K562 (cell line): ENCODE measurements around the gene SPNS1. TPM values are rescaled to one million over a fixed set of nuclear protein-coding genes. Genes with fewer than 3 reads are reported as not detected.
A peak's percentile ranks its signal among the peaks of the same experiment; 100 is the strongest.

Experiments
- CCNT2 ChIP-seq: IDR thresholded peaks from 2 replicates; pipeline ENCODE4 v1.6.1; 2011; ENCODE audit warnings: borderline replicate concordance, low read depth, mild to moderate bottlenecking, moderate library complexity, mixed read lengths, low read length; ENCODE audit not compliant: insufficient read length; ENCODE audit errors: extremely low read depth
- ESRRA ChIP-seq: fragments of 450-650 bp; IDR thresholded peaks from 2 replicates; pipeline ENCODE4 v1.6.1; 2014; ENCODE audit warnings: low read depth, mild to moderate bottlenecking, moderate library complexity, borderline replicate concordance
- FOXP1 ChIP-seq: sonication (generic); formaldehyde crosslinking; IDR thresholded peaks from 2 replicates; pipeline ENCODE4 v1.8.0; 2022; ENCODE audit warnings: mild to moderate bottlenecking, missing genetic modification reagents
- GTF2E2 ChIP-seq: fragments of 200-800 bp; sonication (Bioruptor generic); IDR thresholded peaks from 2 replicates; pipeline ENCODE4 v1.6.1; 2016; ENCODE audit warnings: missing genetic modification characterization, missing compliant biosample characterization
- HCFC1 ChIP-seq: IDR thresholded peaks from 2 replicates; pipeline ENCODE4 v1.6.1; 2012; ENCODE audit warnings: low read depth, low read length, improper control_type of control experiment
- HDAC1 ChIP-seq, 2 experiments: fragments of 450-650 bp; IDR thresholded peaks; 2 replicates each; pipeline ENCODE4 v1.6.1; 2016 to 2017; ENCODE audit warnings: inconsistent platforms in 1 of 2, mild to moderate bottlenecking in 1 of 2, moderate library complexity in 1 of 2
- HDAC2 ChIP-seq: fragments of 450-650 bp; IDR thresholded peaks from 2 replicates; pipeline ENCODE4 v1.6.1; 2016; ENCODE audit warnings: mild to moderate bottlenecking
- HMGN3 ChIP-seq: IDR thresholded peaks from 2 replicates; pipeline ENCODE4 v1.6.1; 2011; ENCODE audit warnings: borderline replicate concordance, low read depth, mild to moderate bottlenecking, mixed read lengths, low read length; ENCODE audit not compliant: insufficient read length; ENCODE audit errors: extremely low read depth
- PCBP1 ChIP-seq: fragments of 200-400 bp; formaldehyde crosslinking; IDR thresholded peaks from 2 replicates; pipeline ENCODE4 v1.6.1; 2018; ENCODE audit warnings: mild to moderate bottlenecking, low read depth, low read length; ENCODE audit not compliant: poor library complexity, severe bottlenecking
- SMARCE1 ChIP-seq: fragments of 450-650 bp; IDR thresholded peaks from 2 replicates; pipeline ENCODE4 v1.7.1; 2016; ENCODE audit warnings: mild to moderate bottlenecking
- ZFP30 ChIP-seq: fragments of 250-450 bp; sonication (Bioruptor Pico); IDR thresholded peaks from 2 replicates; pipeline ENCODE4 v1.8.0; 2022; ENCODE audit warnings: moderate library complexity, mild to moderate bottlenecking, inconsistent platforms, borderline replicate concordance
- polyA plus RNA-seq, 8 experiments: library from polyadenylated mRNA; depleted of rRNA in 4 of 8; stranded (reverse) in 5 of 8; unstranded in 3 of 8; fragments of >200 nt; fragmentation: Nextera tagmentation in 2 of 8; fragmentation: Illumina TruSeq in 1 of 8; extraction: Ambion mirVana in 2 of 8; extraction: Trizol in 1 of 8; gene quantifications; 2 replicates each; pipeline versions ENCODE4 v1.2.1 to v1.2.3, GENCODE V29; 2011 to 2014; ENCODE audit warnings: inconsistent platforms in 1 of 8, missing spikeins in 1 of 8
- total RNA-seq, 7 experiments: library from RNA; depleted of rRNA in 6 of 7; stranded (reverse); fragments of >200 nt in 6 of 7; fragmentation: Illumina TruSeq in 2 of 7; extraction: Trizol in 2 of 7; gene quantifications; 2 replicates each; pipeline versions ENCODE4 v1.2.1 to v1.2.3, GENCODE V29; 2011 to 2021; ENCODE audit warnings: low replicate concordance in 1 of 7
- TF ChIP-seq, protein P1 (sequence below): fragments of 450-650 bp; IDR thresholded peaks from 2 replicates; pipeline ENCODE4 v1.6.1; 2016; ENCODE audit warnings: mild to moderate bottlenecking, moderate library complexity
- TF ChIP-seq, protein P2 (sequence below), 2 experiments: fragments of 200-800 bp in 1 of 2; sonication (Bioruptor generic) in 1 of 2; sonication (generic) in 1 of 2; formaldehyde crosslinking in 1 of 2; IDR thresholded peaks in 1 of 2; conservative IDR thresholded peaks in 1 of 2; 2 replicates each; pipeline versions ENCODE4 v1.5.0 to v1.6.1; 2016 to 2020; ENCODE audit warnings: missing compliant biosample characterization in 1 of 2, missing genetic modification characterization in 1 of 2, missing genetic modification reagents in 1 of 2

SPNS1 gene
- total and polyA plus RNA-seq, 9 of the 15 experiments (the other 6 are each of a cell fraction or from before 2014, with no cell fraction given): 0.58 to 64.9 (median 13.7) TPM

DNA sequence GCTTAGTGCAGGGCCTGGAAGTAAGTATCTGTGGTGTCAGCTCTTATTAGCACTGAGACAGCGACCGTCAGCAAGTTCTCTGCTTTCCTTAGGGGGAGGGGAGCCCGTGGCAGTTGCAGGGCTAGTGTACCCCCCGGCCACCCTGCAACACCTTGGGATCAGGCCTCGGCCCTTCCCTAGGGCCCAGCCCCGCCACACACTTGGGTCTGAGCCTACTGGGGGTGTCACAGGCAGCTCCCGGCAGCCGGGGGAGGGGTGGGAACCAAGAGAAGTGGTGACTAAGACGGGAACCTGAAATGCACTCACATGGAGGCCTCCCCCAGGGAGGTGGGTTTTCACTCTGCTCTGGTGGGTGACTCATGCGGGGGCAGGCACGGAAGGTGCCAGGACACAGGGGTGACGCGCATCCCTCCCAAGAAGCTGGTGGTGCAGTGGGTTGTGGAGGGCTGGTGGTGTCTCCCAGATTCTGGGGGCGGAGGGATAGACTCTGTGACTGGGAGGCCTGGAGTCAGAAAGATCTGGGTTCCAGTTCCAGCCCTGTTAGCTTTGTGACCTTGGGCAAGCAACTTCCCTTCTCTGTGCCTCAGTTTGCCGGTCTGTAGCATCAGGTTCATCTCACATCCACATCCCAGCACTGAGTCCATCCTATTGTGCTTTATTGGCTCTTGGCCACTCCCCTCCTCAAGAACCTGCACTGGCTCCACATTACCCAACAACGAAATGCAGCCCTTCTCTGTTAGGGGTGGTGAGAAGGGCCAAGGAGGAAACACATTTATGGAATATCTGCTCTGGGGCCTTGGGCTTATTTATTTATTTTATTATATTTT is 54.8 kb downstream of the SPNS1 start (continued):
- TF ChIP-seq, protein P1, sequence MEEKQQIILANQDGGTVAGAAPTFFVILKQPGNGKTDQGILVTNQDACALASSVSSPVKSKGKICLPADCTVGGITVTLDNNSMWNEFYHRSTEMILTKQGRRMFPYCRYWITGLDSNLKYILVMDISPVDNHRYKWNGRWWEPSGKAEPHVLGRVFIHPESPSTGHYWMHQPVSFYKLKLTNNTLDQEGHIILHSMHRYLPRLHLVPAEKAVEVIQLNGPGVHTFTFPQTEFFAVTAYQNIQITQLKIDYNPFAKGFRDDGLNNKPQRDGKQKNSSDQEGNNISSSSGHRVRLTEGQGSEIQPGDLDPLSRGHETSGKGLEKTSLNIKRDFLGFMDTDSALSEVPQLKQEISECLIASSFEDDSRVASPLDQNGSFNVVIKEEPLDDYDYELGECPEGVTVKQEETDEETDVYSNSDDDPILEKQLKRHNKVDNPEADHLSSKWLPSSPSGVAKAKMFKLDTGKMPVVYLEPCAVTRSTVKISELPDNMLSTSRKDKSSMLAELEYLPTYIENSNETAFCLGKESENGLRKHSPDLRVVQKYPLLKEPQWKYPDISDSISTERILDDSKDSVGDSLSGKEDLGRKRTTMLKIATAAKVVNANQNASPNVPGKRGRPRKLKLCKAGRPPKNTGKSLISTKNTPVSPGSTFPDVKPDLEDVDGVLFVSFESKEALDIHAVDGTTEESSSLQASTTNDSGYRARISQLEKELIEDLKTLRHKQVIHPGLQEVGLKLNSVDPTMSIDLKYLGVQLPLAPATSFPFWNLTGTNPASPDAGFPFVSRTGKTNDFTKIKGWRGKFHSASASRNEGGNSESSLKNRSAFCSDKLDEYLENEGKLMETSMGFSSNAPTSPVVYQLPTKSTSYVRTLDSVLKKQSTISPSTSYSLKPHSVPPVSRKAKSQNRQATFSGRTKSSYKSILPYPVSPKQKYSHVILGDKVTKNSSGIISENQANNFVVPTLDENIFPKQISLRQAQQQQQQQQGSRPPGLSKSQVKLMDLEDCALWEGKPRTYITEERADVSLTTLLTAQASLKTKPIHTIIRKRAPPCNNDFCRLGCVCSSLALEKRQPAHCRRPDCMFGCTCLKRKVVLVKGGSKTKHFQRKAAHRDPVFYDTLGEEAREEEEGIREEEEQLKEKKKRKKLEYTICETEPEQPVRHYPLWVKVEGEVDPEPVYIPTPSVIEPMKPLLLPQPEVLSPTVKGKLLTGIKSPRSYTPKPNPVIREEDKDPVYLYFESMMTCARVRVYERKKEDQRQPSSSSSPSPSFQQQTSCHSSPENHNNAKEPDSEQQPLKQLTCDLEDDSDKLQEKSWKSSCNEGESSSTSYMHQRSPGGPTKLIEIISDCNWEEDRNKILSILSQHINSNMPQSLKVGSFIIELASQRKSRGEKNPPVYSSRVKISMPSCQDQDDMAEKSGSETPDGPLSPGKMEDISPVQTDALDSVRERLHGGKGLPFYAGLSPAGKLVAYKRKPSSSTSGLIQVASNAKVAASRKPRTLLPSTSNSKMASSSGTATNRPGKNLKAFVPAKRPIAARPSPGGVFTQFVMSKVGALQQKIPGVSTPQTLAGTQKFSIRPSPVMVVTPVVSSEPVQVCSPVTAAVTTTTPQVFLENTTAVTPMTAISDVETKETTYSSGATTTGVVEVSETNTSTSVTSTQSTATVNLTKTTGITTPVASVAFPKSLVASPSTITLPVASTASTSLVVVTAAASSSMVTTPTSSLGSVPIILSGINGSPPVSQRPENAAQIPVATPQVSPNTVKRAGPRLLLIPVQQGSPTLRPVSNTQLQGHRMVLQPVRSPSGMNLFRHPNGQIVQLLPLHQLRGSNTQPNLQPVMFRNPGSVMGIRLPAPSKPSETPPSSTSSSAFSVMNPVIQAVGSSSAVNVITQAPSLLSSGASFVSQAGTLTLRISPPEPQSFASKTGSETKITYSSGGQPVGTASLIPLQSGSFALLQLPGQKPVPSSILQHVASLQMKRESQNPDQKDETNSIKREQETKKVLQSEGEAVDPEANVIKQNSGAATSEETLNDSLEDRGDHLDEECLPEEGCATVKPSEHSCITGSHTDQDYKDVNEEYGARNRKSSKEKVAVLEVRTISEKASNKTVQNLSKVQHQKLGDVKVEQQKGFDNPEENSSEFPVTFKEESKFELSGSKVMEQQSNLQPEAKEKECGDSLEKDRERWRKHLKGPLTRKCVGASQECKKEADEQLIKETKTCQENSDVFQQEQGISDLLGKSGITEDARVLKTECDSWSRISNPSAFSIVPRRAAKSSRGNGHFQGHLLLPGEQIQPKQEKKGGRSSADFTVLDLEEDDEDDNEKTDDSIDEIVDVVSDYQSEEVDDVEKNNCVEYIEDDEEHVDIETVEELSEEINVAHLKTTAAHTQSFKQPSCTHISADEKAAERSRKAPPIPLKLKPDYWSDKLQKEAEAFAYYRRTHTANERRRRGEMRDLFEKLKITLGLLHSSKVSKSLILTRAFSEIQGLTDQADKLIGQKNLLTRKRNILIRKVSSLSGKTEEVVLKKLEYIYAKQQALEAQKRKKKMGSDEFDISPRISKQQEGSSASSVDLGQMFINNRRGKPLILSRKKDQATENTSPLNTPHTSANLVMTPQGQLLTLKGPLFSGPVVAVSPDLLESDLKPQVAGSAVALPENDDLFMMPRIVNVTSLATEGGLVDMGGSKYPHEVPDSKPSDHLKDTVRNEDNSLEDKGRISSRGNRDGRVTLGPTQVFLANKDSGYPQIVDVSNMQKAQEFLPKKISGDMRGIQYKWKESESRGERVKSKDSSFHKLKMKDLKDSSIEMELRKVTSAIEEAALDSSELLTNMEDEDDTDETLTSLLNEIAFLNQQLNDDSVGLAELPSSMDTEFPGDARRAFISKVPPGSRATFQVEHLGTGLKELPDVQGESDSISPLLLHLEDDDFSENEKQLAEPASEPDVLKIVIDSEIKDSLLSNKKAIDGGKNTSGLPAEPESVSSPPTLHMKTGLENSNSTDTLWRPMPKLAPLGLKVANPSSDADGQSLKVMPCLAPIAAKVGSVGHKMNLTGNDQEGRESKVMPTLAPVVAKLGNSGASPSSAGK: no peak
- peak; percentile 83 for TF ChIP-seq HDAC2
- TF ChIP-seq HDAC1 (IDR thresholded peaks at IDR 0.05): 0 out of 4 replicates have a peak, but pooled peaks of 1 of the 2 experiments have one; percentile 5
- TF ChIP-seq, protein P2, sequence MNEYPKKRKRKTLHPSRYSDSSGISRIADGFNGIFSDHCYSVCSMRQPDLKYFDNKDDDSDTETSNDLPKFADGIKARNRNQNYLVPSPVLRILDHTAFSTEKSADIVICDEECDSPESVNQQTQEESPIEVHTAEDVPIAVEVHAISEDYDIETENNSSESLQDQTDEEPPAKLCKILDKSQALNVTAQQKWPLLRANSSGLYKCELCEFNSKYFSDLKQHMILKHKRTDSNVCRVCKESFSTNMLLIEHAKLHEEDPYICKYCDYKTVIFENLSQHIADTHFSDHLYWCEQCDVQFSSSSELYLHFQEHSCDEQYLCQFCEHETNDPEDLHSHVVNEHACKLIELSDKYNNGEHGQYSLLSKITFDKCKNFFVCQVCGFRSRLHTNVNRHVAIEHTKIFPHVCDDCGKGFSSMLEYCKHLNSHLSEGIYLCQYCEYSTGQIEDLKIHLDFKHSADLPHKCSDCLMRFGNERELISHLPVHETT (CRISPR knock-in tag; conservative IDR thresholded peaks at IDR 0.05 in 1 of 2, IDR thresholded peaks at IDR 0.05 in 1 of 2): peak in 1 of 2 experiments; percentile 72; a peak in 2 of 4 replicates
- no peak for TF ChIP-seq FOXP1 (CRISPR knock-in tag)
- no peak for TF ChIP-seq CCNT2
- peak; percentile 36; the same call in 1 of the 2 replicates for TF ChIP-seq ESRRA
- TF ChIP-seq HMGN3: peak; percentile 57
- TF ChIP-seq SMARCE1: peak; percentile 97
- no peak for TF ChIP-seq ZFP30 (CRISPR knock-in tag)
- TF ChIP-seq HCFC1: 0 out of 2 replicates have a peak, but pooled peaks have one; percentile 25
- 0 out of 2 replicates have a peak, but pooled peaks have one; percentile 43 for TF ChIP-seq GTF2E2 (tag)
- no peak for TF ChIP-seq PCBP1
